Measurements from ENCODE around the gene RBMS1. TPM values are rescaled to one million over a fixed set of nuclear protein-coding genes. Genes with fewer than 3 reads are reported as not detected.

The RBMS1 gene
- total and polyA plus RNA-seq, 2 of the 13 experiments (the other 11 are each of a cell fraction or from before 2014, with no cell fraction given), result 55.5 to 110 TPM

- Histone ChIP-seq H3K27me3 (ENCODE audit: control insufficient read depth in 1 of 2, insufficient read depth in 2 of 2, low read length in 2 of 2) (peaks cover 0 to 1% of the 10 kb centered on the region in 2 experiments; a peak in 1 of 5 replicates), H3K4me3 (replicated peaks in 1 of 3; ENCODE audit: insufficient read depth in 1 of 3, low read depth in 2 of 3, low read length in 3 of 3) (peak overlapping the region in 1 of 3 experiments; percentile 88; a peak in 1 of 6 replicates), H3K79me2 (ENCODE audit: insufficient read depth, low read length) (peaks cover 74% of the 10 kb centered on the region), H2AFZ (ENCODE audit: low read length) (no peak overlapping the region), H3K27ac (ENCODE audit: extremely low read length, insufficient read depth, low read length) (no peak overlapping the region), H3K4me2 (ENCODE audit: low read depth, low read length) (peak overlapping the region; percentile 91; the same call in 1 of the 2 replicates), H3K9me3 (ENCODE audit: low read length) (no peaks in the 10 kb centered on the region), H3K36me3 (replicated peaks in 1 of 2; ENCODE audit: control insufficient read depth in 1 of 2, insufficient read depth in 2 of 2, low read length in 2 of 2) (no peaks in the 10 kb centered on the region), H4K20me1 (ENCODE audit: insufficient read depth, low read length) (peaks cover 15% of the 10 kb centered on the region), H3K4me1 (ENCODE audit: insufficient read depth, low read length) (peaks cover 40% of the 10 kb centered on the region), H3K9ac (ENCODE audit: insufficient read depth, low read depth, low read length) (no peak overlapping the region)
- in situ Hi-C loops (cut with HindIII; ENCODE audit: extremely low pct_ligation_motif_present, low pct_unique_long_range_greater_than_20kb) (no loop called here), intact Hi-C loops (cut with micrococcal nuclease; ENCODE audit: unreplicated experiment) (no loop called here)
- CTCF ChIA-PET (ENCODE audit: low intra/inter-chr PET ratio, low total read pairs), result no interaction called here
- FAIRE-seq, result no peak
- no peak for ATAC-seq
- DNase-seq (ENCODE audit: low spot score), result no peak
- 98% methylated on average over 1 of the region's 1 CpG for WGBS (ENCODE audit: low lambda C conversion rate)
- POLR2A ChIA-PET, result no interaction called here
- no TSS peak for BruUV-seq (replicated peaks)
- no peak for TF ChIP-seq ZNF543 (CRISPR knock-in tag; IDR thresholded peaks at IDR 0.05)
- TF ChIP-seq ARID3A (IDR thresholded peaks at IDR 0.05; ENCODE audit: low read depth, low read length), result no peak
- TF ChIP-seq ZNF782 (CRISPR knock-in tag; IDR thresholded peaks at IDR 0.05; ENCODE audit: borderline replicate concordance), result no peak
- no peak for TF ChIP-seq HMGXB3 (CRISPR knock-in tag; IDR thresholded peaks at IDR 0.05; ENCODE audit: borderline replicate concordance)
- TF ChIP-seq MLX (CRISPR knock-in tag; IDR thresholded peaks at IDR 0.05), result no peak
- no peak for TF ChIP-seq CREM (IDR thresholded peaks at IDR 0.05)
- no peak for TF ChIP-seq CREM (CRISPR knock-in tag; IDR thresholded peaks at IDR 0.05)
- no peak for TF ChIP-seq ATF7-NPFF (CRISPR knock-in tag; IDR thresholded peaks at IDR 0.05; ENCODE audit: low read depth)
- TF ChIP-seq ZNF713 (CRISPR knock-in tag; IDR thresholded peaks at IDR 0.05), result no peak
- no peak for TF ChIP-seq SATB2 (CRISPR knock-in tag; IDR thresholded peaks at IDR 0.05)
- TF ChIP-seq CCAR2 (optimal IDR thresholded peaks at IDR 0.05; ENCODE audit: low read depth, low read length), result no peak
- no peak for TF ChIP-seq ZNF12 (CRISPR knock-in tag; IDR thresholded peaks at IDR 0.05)
- no peak for TF ChIP-seq ZNF589 (CRISPR knock-in tag; conservative IDR thresholded peaks at IDR 0.05)
- no peak for TF ChIP-seq NAIF1 (CRISPR knock-in tag; IDR thresholded peaks at IDR 0.05; ENCODE audit: borderline replicate concordance)
- no peak for TF ChIP-seq ZNF639 (CRISPR knock-in tag; conservative IDR thresholded peaks at IDR 0.05)
- no peak for TF ChIP-seq TMF1 (CRISPR knock-in tag; IDR thresholded peaks at IDR 0.05; ENCODE audit: low read depth)
Observed at GRCh38 chr2:160489111-160489510, 4.5 kb downstream of the RBMS1 start.

Data from HepG2 (cell line).